GM18858 (cell line): ENCODE results near the gene ESPL1.

Experiments
- ATAC-seq: cut with Tn5 transposase; IDR thresholded peaks from one replicate; pipeline ENCODE4 v1.9.1; 2021; ENCODE audit not compliant: unreplicated experiment

Gene ESPL1

DNA sequence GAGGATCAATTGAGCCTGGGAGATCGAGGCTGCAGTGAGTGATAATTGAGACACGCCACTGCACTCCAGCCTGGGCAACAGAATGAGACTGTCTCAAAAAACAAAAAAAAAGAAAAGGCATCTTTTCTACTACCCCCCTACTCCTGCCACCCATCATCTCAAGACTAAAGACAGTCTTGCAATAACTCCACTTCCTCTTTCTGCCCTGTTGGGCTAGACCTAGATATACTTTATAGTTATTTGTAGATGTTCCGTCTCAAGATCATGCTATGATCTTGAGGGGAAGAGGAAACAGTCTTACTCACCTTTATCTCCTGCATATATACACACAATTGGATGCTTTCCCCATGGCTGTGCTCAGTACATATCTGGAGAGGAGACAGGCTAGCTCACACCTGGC, 12.1 kb upstream of the ESPL1 start:
- peak; percentile 46 for ATAC-seq

DNA sequence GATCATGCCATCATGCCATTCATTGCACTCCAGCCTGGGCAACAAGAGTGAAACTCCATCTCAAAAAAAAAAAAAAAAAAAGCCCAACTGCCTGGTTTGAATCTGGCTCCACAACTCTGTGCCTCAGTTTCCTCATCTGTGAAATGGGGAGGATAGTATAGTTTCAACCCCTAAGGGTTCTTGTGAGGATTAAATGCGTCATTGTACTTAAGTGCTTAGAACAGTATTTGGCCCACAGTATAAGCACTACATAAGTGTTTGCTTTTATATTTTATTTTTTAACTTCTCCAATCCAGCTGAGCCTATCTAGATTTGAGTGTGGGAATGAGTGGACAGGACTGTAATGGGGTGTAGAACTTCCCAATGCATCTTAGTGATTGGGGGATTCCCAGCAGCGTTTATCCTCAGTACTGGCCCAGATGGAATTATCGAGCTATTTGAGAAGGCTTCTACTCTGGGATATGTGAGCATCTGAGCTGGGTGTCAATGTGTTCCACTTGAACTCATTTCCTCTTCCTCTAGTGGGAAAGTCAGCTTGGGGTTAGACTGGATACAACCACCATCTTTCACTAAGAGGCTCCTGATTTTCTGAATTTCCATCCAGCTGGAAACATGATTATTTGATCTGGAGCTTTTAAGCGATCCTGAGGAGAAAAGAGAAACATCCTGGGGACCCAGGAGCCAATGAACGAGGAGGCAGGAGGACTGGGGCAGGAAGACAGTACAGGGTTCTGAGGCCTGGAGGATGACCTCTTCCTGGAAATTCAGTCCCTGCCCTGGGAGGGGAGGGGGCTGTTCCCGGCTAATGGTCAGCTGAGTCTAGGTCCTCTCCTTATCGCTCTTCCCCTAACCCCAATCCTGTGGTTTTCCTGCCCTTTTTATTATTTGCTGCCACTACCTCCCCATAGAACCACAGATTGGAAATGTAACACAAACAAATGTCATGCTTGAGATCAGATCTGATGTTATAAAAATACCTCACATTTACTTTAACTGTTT, 9.3 kb upstream of the ESPL1 start:
- ATAC-seq: no peak

DNA sequence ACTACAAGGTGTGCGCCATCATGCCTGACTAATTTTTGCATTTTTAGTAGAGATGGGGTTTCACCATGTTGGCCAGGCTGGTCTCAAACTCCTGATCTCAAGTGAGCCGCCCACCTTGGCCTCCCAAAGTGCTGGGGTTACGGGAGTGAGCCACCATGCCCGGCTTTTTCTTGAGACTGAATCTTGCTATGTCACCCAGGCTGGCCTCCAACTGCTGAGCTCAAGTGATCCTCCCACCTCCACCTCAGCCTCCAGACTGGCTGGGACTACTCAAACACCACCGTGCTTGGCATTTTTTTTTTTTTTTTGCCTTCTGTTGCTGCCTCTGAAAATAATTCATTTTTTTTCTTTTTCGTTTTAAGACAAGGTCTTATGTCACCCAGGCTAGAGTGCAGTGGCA, 8.2 kb upstream of the ESPL1 start:
- ATAC-seq: no peak

DNA sequence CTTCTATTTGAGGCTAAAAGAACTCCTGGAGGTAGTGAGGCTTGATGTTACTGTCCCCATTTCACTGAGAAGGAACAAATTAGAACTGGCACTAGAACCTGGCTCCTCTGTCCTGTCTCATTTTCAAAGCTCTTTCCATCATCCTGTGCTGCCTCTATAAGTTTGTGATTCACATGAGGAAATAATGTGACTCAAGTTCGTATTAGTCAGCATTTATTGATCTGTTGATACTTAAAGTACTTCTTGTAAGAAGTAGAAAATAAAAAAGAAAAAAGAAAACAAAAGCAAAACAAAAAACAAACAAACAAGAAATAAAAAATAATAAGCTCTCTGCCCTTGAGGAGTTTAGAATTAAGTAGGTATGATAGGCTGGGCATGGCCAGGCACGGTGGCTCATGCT, 2.3 kb upstream of the ESPL1 start:
- no peak for ATAC-seq

DNA sequence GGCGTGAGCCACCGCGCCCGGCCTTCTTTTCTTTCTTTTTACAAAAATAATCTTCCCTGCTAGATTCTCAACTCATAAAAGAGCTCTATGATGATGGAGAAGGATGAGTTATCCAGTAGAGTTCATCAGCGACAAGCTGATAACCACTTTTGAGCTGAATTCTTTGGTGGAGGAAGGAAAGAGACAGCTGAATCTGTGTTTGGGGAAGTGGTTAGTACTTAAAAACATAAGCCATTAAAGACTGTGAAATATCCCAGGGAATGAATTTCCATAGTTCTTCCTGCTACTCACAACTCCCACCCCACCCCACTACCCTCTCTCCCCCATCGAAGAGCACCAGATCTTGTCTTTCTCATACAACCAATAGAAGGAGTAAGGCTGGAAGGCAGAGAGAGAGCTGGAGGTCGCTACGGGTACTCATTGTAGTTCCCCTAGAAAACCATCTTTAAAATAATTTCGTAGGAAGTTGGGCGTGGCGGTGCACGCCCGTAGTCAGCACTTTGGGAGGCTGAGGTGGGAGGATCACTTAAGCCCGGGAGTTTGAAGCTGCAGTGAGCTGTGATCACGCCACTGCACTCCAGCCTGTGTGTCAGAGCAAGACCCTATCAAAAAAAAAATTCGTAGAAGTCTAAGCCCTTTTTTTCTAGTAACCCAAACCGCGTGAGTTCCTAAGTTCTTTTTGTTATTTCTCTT, 647 bp upstream of the ESPL1 start:
- no peak for ATAC-seq

DNA sequence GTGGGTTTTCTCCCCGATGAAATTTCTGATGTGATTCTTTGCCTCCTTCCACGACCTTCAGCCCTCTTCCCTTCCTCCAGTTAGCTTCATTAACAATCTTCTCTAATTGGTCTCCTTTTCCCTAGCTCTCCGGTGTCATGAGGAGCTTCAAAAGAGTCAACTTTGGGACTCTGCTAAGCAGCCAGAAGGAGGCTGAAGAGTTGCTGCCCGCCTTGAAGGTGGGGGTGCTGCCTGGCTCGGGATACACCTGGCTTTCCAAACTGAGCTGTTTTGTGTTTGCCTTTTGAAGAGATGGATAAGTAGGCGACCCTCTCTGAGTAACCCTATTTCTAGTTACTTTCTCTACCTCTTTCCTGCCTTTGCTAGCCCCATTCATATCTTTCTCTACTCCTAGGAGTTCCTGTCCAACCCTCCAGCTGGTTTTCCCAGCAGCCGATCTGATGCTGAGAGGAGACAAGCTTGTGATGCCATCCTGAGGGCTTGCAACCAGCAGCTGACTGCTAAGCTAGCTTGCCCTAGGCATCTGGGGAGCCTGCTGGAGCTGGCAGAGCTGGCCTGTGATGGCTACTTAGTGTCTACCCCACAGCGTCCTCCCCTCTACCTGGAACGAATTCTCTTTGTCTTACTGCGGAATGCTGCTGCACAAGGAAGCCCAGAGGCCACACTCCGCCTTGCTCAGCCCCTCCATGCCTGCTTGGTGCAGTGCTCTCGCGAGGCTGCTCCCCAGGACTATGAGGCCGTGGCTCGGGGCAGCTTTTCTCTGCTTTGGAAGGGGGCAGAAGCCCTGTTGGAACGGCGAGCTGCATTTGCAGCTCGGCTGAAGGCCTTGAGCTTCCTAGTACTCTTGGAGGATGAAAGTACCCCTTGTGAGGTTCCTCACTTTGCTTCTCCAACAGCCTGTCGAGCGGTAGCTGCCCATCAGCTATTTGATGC, 797 bp downstream of the ESPL1 start:
- no peak for ATAC-seq

DNA sequence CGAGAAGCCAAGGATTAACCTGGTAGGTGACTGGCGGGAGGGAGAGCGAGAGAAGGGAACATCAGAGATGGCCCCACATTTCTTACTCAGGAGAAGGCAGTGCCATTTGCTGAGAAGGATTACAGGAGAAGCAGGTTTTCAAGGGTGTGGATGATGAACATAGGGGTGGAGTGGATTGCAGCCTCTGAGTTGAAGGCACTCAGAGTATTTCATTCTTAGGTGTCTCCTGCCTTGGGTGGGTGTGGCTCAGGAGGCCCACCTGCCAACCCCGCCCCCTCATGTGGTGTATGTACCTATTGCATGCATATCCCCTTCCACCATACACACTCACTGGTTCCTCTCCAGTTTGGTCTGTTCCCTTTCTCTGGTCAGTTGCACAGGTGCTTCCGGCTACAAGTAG, 6.3 kb downstream of the ESPL1 start:
- no peak for ATAC-seq

DNA sequence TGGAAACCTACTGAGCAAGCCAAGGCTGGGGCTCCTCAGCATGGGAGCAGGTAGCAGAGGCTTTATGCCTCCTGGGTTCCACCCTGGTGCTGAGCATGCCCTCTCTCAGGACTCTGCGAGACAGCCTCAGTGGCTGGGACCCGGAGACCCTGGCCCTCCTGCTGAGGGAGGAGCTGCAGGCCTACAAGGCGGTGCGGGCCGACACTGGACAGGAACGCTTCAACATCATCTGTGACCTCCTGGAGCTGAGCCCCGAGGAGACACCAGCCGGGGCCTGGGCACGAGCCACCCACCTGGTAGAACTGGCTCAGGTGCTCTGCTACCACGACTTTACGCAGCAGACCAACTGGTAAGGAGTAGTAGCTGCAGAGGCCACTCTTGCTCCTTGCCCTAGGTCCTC, 8.4 kb downstream of the ESPL1 start:
- no peak for ATAC-seq

DNA sequence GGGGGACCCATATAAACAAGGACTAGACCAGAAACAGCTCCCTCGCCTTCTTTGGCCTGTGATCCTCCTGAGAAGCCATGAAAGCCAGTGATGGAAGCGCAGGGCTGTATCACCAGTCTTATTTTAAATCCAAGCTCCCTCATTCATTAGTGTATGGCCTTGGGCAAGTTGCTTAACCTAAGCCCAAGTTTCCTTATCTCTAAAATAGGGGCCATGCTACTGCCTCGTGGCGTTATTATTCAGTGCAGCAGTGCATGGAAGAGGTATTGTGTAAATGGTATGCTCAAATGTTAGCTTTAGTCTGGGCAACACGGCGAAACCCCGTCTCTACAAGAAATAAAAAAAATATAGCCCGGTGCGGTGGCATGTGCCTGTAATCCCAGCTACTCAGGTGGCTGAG, 9.9 kb downstream of the ESPL1 start:
- ATAC-seq: no peak

DNA sequence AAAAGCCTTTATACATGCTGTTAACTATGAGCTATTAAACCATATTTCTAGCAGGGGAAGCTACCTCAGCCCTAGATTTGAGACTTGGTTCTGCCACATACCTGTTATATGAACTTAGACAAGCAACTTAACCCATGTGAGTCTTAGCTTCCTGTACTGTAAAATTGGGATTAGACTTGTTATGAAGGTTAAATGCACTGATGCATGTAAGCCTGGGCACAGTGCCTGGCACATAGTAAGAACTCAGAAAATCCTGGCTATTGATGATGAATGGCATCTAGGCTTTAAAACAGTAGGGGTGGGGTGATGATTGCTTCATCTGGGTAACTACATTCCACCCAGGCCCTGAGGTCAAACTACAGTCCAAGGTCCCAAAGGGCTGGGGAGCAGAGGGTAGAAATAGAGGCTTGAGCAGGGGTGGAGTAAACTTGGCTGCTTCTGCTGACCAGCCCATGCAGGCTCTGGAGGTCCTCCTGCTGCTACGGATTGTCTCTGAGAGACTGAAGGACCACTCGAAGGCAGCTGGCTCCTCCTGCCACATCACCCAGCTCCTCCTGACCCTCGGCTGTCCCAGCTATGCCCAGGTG, 11.3 kb downstream of the ESPL1 start:
- ATAC-seq: no peak

DNA sequence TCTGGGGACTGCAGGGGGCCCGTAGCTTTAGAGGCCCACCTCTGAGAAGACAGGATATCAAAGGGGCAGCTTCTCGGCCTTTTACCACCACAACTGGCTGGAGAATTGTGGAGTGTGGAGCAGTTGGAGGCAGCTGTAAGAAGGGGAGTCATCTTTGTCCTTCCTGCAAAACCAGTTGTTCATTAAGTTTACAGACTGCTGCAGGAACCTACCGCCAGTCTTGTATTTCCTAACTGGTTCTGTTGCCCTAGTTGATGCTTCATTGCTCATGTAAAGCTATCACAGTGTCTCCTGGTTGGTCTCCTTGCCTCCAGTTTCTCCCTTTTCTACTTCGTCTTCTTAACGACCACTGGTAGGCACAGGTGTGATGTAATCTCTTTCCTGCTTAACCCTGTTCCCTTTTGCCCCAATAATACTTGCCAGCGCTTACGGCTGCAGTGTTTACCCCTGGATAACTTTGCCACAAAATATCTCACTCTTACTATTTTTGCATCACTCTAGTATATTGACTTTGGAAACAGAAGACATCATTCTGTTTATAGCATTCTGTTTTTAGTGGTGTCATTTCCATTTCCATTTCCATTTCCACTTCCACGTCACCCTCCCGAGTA, 11.9 kb downstream of the ESPL1 start:
- no peak for ATAC-seq

DNA sequence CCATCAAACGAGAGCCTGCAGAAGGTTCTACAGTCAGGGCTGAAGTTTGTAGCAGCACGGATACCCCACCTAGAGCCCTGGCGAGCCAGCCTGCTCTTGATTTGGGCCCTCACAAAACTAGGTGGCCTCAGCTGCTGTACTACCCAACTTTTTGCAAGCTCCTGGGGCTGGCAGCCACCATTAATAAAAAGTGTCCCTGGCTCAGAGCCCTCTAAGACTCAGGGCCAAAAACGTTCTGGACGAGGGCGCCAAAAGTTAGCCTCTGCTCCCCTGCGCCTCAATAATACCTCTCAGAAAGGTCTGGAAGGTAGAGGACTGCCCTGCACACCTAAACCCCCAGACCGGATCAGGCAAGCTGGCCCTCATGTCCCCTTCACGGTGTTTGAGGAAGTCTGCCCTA, 18.3 kb downstream of the ESPL1 start:
- ATAC-seq: no peak

DNA sequence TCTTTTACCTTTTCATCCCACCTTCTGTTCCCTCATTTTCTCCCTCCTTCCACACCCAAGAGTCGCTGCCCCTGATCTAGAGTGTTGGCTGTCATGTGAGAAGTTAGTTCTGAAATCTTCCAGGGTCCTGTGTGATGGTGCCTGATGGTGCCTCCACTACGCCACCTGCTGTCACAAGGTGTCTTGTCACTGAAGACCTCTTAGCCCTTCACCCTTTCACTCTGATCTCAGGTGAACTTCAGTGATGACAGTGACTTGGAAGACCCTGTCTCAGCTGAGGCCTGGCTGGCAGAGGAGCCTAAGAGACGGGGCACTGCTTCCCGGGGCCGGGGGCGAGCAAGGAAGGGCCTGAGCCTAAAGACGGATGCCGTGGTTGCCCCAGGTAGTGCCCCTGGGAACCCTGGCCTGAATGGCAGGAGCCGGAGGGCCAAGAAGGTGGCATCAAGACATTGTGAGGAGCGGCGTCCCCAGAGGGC, 19.7 kb downstream of the ESPL1 start:
- no peak for ATAC-seq

DNA sequence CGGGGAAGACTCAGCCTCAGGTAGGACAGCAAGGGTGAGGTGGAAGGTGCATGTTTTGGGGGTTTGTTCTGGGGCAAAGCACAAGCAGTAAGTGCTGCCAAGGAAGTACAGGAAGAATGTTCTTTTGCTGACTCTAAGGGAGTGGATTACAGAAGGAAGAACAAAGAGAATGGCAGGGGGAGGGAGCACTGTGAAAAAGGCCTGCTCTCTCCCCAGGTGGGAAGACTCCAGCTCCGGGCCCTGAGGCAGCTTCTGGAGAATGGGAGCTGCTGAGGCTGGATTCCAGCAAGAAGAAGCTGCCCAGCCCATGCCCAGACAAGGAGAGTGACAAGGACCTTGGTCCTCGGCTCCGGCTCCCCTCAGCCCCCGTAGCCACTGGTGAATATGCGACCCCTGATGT, 20.2 kb downstream of the ESPL1 start:
- no peak for ATAC-seq

DNA sequence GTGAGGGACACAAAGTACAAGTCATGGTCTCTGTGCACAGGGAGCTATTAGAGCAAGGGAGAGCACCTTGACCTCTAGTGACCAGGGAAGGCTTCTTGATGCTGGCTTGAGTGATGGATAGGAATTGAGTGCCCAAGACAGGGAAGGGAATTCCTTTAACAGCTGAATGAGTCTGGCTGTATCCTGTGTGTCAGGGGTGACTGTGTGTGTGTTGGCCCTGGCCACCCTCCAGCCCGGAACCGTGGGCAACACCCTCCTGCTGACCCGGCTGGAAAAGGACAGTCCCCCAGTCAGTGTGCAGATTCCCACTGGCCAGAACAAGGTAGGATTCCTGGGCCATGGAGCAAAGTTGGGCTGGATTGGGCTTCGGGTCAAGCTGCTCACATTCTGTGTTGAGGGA, 21.8 kb downstream of the ESPL1 start:
- no peak for ATAC-seq

DNA sequence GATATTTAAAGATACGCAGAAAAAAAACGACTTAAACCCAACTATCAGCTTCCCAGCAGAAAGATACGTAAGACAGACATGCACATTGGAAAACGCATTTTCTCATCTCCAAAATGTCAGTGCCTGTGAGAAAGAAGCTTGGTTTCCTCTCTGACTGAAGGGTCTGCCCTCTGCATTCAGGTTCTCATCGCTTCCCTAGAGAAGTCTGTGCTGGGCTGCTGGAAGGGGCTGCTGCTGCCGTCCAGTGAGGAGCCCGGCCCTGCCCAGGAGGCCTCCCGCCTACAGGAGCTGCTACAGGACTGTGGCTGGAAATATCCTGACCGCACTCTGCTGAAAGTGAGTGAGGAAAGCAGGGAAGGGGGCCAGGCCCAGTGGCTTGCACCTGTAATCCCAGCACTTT, 22.6 kb downstream of the ESPL1 start:
- ATAC-seq: no peak

DNA sequence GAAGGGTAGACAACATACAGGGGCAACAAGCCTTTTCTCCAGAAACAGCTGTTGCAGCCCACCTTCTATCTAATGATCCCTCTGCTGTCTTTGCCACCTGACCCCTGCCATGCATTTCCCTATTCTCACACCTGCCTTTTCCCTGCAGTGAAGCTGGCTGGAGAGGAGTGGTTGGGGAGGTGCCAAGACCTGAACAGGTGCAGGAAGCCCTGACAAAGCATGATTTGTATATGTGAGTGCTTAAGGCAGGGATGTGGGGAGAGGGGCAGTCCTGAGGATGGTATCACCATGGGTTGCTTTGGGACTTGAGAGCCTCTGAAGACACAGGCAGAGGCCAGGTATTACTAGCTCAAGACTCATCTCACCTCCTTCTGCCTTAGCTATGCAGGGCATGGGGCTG, 24.3 kb downstream of the ESPL1 start:
- ATAC-seq: no peak

DNA sequence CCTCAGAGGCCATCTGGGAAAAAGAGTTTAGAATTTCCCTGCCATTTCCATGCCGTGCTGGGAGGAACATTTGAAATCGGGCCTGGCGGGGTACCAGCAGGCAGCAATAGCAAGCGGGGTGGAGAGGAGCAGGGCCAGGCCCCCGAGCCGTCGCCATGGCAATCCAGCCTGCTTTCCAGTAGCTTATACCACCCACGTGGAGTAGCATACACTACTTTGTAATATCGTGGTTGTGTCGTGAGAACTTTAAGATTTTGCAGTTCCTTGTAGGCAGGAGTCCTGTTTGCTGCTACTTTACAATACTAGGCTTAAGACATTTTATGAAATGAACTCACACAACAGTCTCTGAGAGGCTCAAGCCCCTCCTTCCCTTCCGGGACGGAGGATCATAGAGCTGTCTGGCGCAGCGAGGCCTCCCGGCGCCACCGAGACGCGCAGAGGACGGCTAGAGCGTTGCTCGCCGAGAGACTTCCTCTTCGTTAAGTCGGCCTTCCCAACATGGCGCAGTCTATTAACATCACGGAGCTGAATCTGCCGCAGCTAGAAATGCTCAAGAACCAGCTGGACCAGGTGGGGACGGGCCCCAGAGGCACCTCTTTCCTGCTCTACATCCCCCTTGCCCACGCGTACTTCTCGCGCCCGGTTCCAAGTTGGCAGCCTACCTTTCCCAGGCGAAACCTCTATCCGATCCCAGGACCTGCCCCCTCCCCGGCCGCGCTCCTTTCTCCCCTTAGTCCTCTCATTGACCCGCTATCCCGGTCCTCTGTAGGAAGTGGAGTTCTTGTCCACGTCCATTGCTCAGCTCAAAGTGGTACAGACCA, 27.2 kb downstream of the ESPL1 start, which contains the start of gene PFDN5:
PFDN5 (plus strand) TSS at position 473 of the 821 bp plus-strand sequence; CDS start at position 499, 26 bp downstream.
- ATAC-seq: peak; percentile 80

DNA sequence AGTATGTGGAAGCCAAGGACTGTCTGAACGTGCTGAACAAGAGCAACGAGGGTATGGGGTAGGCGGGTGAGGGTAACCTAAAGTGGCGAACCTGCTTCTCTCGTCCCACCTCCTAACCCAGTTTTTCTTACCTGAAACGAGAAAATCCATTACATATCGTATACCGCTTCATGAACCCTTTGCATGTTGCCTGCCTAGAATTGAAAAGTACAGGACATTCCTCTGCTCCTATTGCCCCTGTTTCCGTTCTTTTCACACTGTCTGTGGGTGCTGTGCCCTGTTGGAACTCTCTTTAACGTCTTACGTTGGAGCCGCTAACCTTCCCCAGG, 27.8 kb downstream of the ESPL1 start:
- ATAC-seq: no peak
